ENCODE measurements around the gene SHKBP1. TPM values are rescaled to one million over a fixed set of nuclear protein-coding genes. Genes with fewer than 3 reads are reported as not detected.

Gene SHKBP1
- total RNA-seq, 4 donors from 2014 or later: 33.3 to 52.1 (median 42.9) TPM

- peak; percentile 82 to 86 for DNase-seq
- peak; percentile 87 to 94 (median 93) for TF ChIP-seq CTCF (IDR thresholded peaks at IDR 0.05)
- TF ChIP-seq POLR2A (IDR thresholded peaks at IDR 0.05): no peak
- intact Hi-C loops (cut with DNase I): loop anchor here (5.0 to 10.0 kb wide), 2 partner anchors 71 to 134 kb away; partner anchors contain the start of genes BLVRB and SPTBN4
- WGBS, 2 donors: 0 to 1% methylated on average over 15 to 37 of the region's 46 CpGs
- Histone ChIP-seq H3K9me3 (no peaks in the 10 kb centered on the region), H3K36me3 (no peaks in the 10 kb centered on the region), H3K27ac (no peak overlapping the region), H3K4me1 (peaks cover 36 to 65% of the 10 kb centered on the region in 2 donors), H3K27me3 (no peaks in the 10 kb centered on the region), H3K4me3 (replicated peaks in 1 of 3) (no peak overlapping the region)
Measured at GRCh38 chr19:40598121-40598917, 21.6 kb downstream of the SHKBP1 start.

GRCh38 chr19:40598918-40599307 is 22.2 kb downstream of the SHKBP1 start:
- intact Hi-C loops (cut with DNase I): loop anchor here (5.0 to 10.0 kb wide), 2 partner anchors 72 to 134 kb away; partner anchors contain the start of genes BLVRB and SPTBN4
- 13 to 15% methylated on average over 15 of the region's 15 CpGs for WGBS, 2 donors
- Histone ChIP-seq H3K4me3 (replicated peaks in 1 of 3) (no peak overlapping the region), H3K9me3 (no peaks in the 10 kb centered on the region), H3K27me3 (no peaks in the 10 kb centered on the region), H3K36me3 (no peaks in the 10 kb centered on the region), H3K4me1 (peaks cover 41 to 71% of the 10 kb centered on the region in 2 donors), H3K27ac (no peak overlapping the region)
- no peak for TF ChIP-seq CTCF (IDR thresholded peaks at IDR 0.05)
- TF ChIP-seq POLR2A (IDR thresholded peaks at IDR 0.05): no peak
- DNase-seq: no peak

GRCh38 chr19:40599331-40599901 is 22.7 kb downstream of the SHKBP1 start:
- no peak for DNase-seq
- no peaks in the 10 kb centered on the region for H3K27me3 ChIP-seq

GRCh38 chr19:40599902-40600569 is 23.4 kb downstream of the SHKBP1 start:
- H3K27me3 ChIP-seq: no peaks in the 10 kb centered on the region
- no peak for DNase-seq
- no peaks in the 10 kb centered on the region for H3K36me3 ChIP-seq
- TF ChIP-seq CTCF (IDR thresholded peaks at IDR 0.05): no peak
- TF ChIP-seq POLR2A (IDR thresholded peaks at IDR 0.05): no peak
- WGBS, 2 donors: 11 to 32% methylated on average over 8 to 21 of the region's 43 CpGs
- intact Hi-C loops (cut with DNase I): loop anchor here (5.0 to 10.0 kb wide), 2 partner anchors 73 to 135 kb away; partner anchors contain the start of genes BLVRB and SPTBN4
- H3K27ac ChIP-seq: peak overlapping the region; percentile 15 to 71 (median 37)
- peak overlapping the region in 1 of 3 donors; percentile 53 for H3K4me3 ChIP-seq (replicated peaks in 1 of 3)
- H3K4me1 ChIP-seq: peaks cover 50 to 81% of the 10 kb centered on the region in 2 donors
- no peaks in the 10 kb centered on the region for H3K9me3 ChIP-seq

More at GRCh38 chr19:40599331-40599901, 22.7 kb downstream of the SHKBP1 start:
- TF ChIP-seq POLR2A (IDR thresholded peaks at IDR 0.05): no peak
- TF ChIP-seq CTCF (IDR thresholded peaks at IDR 0.05): no peak
- Histone ChIP-seq H3K36me3 (no peaks in the 10 kb centered on the region), H3K4me3 (replicated peaks in 1 of 3) (no peak overlapping the region), H3K9me3 (no peaks in the 10 kb centered on the region), H3K27ac (peak overlapping the region; percentile 15 to 71 (median 37)), H3K4me1 (peaks cover 44 to 75% of the 10 kb centered on the region in 2 donors)
- WGBS, 2 donors: 8 to 9% methylated on average over 9 of the region's 9 CpGs
- intact Hi-C loops (cut with DNase I): loop anchor here (5.0 to 10.0 kb wide), 2 partner anchors 72 to 135 kb away; partner anchors contain the start of genes BLVRB and SPTBN4
